GM12874 (cell line): ENCODE measurements around the gene COL18A1.

Experiments used
- TF ChIP-seq, protein P1 (sequence below): IDR thresholded peaks from 2 replicates; pipeline ENCODE4 v1.5.1; 2011; ENCODE audit warnings: low read depth, mild to moderate bottlenecking, control low read depth, low read length, moderate library complexity; ENCODE audit not compliant: insufficient read depth

COL18A1 gene

DNA sequence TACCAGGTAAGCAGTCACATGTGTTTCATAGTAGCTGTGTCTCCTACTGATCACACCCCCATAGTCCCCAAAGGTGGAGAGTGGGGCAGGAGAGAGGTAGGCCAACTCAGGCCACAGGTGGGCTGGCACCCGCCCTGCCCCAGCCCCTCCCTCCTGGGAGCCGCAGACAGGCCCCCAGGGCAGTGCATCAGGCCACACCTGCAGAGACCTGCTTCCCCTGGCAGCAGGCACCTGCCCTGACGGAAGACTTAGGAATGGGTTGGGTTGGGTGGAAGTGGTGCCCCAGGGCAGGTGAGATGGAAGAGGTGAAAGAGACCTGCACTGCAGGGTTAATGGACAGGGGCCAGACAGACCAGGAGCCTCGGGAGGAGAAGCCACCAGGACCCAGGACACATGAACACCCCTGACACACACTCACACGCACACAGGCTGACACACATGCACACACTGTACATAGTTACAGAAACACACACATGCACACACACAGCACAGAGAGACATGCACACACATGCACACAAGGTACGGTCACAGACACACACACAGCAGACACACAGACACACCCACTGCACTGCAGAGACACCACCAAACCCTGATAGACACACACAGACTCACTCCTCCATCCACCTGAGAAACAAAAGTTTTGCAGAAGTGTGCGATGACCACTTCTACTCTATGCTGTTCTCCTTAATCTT, 1.7 kb upstream of the COL18A1 start:
- TF ChIP-seq, protein P1, sequence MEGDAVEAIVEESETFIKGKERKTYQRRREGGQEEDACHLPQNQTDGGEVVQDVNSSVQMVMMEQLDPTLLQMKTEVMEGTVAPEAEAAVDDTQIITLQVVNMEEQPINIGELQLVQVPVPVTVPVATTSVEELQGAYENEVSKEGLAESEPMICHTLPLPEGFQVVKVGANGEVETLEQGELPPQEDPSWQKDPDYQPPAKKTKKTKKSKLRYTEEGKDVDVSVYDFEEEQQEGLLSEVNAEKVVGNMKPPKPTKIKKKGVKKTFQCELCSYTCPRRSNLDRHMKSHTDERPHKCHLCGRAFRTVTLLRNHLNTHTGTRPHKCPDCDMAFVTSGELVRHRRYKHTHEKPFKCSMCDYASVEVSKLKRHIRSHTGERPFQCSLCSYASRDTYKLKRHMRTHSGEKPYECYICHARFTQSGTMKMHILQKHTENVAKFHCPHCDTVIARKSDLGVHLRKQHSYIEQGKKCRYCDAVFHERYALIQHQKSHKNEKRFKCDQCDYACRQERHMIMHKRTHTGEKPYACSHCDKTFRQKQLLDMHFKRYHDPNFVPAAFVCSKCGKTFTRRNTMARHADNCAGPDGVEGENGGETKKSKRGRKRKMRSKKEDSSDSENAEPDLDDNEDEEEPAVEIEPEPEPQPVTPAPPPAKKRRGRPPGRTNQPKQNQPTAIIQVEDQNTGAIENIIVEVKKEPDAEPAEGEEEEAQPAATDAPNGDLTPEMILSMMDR = no peak

DNA sequence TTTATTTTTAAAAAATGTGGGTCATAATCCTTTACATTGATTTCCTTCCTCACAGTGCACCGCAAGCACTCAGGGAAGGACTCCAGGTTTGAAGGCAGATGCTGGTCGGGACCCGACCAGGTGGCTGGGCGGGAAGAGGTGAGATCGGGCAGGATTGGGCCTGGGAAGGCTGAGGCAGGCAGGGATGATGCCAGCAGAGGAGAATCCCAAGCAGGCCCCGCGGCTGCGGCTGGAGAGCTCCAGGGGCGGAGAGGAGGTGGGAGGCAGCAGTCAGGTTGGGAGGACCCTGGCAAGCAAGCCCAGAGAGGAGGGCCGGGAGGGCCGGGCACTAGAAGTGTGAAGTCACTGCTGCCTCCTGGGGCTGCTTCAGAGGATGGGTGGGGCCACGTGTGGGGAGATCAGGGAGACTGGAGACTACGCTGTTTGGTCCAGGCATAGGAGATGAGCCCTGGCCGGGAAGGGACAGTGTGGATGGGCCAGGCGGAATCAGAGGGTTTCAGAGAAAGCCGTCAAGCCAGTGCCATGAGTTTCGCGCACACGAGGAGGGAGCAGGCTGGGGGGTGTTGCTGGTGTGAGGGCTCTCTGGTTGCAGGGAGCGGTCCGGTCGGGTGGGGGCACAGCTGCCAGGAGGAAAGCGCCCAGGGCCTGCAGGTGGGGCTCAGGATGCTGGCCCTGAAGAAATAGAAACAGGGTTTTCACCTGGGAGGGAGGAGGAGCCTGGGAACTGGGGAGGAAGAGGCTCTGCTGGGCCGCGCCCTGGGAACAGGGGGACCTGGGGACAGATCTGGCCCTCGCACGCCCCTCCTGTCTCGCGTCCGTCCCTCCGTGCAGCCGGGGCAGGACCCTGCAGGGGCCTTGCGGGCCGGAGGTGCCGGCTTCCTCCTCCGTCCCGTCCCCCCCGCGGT, 888 bp upstream of the COL18A1 start:
- TF ChIP-seq, protein P1 = no peak

- TF ChIP-seq, protein P1 = no peak
Observed at GRCh38 chr21:45405271-45405818, 380 bp downstream of the COL18A1 start.

DNA sequence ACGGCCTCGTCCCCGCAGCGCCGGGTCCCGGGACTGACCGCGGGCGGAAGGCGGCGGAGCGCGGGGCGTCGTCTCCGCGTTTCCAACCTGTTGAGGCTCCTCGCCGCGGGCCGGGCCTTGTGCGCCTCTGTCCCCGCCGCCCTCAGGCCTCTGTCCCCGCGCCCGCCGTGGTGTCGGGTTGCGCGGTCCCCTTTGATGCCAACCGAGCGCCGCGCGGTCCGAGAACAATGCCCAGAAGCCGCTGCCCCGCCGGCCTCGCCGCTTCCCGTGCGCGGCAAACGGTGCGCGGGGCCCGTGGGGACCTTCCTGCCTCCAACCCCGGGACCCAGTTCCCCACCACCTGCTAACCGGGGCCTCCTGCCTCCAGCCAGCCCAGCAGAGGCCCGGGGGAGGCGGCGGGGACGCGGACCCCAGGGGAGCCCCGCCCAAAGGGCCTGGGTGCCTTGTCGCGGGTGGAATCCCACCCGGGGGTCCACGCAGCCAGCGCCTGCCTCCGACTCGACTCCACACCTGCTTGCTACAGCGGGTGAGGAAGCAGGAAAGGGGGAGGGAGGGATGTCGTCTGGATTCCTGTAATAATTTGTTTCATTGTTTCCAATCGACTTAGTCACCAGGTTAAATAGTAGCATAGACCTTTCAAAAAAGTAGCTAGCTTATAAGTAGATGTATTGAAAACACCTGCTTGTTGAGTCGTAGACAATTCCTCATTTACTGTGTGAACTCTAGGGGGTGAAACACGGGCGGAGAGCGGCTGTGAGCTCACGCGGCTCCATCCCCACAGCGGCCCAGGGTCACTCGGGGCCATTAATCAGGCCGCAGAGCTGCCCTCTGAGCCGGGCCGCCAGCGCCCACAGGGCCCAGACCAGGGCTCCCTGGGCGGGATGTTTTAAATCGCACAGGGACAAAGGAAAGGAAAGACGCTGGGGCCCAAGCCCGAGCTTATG, 1.1 kb downstream of the COL18A1 start:
- TF ChIP-seq, protein P1 = no peak

- TF ChIP-seq, protein P1 = no peak
Observed at GRCh38 chr21:45406801-45407628, 2.0 kb downstream of the COL18A1 start.

DNA sequence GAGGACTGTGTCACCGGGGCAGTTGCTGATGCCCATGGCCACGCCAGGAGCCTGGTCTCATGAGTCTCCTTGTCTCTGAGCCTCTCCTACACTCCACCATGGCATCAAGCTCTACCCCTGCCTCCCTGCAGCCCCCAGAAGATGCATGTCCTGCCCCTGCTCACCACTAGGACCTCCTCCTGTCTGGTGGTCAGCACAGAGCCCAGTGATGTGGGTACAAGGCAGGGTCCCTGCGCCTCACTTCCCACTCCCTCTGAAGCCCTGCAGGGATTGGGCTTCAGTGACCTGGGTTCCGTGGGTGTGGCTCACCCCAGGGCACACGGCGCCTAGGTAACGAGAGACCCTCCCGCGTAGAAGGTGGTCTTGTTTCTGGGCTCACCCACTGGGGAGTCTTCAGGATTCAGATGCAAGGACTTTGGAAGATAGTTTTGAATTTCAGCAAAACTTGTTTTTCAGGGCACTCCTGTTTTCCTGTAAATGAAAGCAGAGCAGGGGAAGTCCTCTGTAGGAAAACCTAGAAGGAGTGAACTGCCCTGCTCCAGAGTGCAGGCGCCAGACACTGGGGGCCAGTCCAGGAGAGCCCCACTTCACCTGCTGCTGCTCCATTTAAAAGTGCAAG, 2.8 kb downstream of the COL18A1 start:
- TF ChIP-seq, protein P1 = no peak
